ENCODE results near the gene CMIP.

GRCh38 chr16:81567987-81568748 is 123.6 kb downstream of the CMIP start:
- TF ChIP-seq POLR2A (IDR thresholded peaks at IDR 0.05): no peak
- TF ChIP-seq, protein P1, sequence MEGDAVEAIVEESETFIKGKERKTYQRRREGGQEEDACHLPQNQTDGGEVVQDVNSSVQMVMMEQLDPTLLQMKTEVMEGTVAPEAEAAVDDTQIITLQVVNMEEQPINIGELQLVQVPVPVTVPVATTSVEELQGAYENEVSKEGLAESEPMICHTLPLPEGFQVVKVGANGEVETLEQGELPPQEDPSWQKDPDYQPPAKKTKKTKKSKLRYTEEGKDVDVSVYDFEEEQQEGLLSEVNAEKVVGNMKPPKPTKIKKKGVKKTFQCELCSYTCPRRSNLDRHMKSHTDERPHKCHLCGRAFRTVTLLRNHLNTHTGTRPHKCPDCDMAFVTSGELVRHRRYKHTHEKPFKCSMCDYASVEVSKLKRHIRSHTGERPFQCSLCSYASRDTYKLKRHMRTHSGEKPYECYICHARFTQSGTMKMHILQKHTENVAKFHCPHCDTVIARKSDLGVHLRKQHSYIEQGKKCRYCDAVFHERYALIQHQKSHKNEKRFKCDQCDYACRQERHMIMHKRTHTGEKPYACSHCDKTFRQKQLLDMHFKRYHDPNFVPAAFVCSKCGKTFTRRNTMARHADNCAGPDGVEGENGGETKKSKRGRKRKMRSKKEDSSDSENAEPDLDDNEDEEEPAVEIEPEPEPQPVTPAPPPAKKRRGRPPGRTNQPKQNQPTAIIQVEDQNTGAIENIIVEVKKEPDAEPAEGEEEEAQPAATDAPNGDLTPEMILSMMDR (IDR thresholded peaks at IDR 0.05): no peak
